LNCAP (cell line): ENCODE results near the gene CC2D2A.

Source experiments
- TF ChIP-seq, protein P1 (sequence below): fragments of 450-650 bp; IDR thresholded peaks from 2 replicates; pipeline ENCODE4 v1.5.1; 2017; ENCODE audit warnings: mild to moderate bottlenecking

CC2D2A gene

GRCh38 chr4:15568821-15569220 is 99.1 kb downstream of the CC2D2A start:
- TF ChIP-seq, protein P1, sequence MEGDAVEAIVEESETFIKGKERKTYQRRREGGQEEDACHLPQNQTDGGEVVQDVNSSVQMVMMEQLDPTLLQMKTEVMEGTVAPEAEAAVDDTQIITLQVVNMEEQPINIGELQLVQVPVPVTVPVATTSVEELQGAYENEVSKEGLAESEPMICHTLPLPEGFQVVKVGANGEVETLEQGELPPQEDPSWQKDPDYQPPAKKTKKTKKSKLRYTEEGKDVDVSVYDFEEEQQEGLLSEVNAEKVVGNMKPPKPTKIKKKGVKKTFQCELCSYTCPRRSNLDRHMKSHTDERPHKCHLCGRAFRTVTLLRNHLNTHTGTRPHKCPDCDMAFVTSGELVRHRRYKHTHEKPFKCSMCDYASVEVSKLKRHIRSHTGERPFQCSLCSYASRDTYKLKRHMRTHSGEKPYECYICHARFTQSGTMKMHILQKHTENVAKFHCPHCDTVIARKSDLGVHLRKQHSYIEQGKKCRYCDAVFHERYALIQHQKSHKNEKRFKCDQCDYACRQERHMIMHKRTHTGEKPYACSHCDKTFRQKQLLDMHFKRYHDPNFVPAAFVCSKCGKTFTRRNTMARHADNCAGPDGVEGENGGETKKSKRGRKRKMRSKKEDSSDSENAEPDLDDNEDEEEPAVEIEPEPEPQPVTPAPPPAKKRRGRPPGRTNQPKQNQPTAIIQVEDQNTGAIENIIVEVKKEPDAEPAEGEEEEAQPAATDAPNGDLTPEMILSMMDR, result no peak

DNA sequence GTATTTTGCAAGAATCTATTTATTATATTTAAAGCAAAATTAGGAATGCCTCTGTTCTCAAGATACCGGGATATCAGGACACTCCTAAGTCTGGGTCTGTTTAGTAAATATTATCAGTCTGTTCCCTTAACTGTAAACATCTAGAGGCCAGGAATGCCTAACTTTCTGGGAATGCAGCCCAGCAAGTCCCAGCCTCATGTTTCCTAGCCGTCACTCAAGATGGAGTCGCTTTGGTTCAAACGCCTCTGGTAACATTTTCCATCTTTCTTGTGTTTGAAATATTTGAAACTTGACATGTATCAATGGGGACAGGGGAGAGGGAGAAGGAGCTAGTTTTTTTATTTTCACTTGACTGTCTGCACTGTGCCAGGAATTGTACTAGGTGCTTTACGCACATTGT is 100.1 kb downstream of the CC2D2A start:
- TF ChIP-seq, protein P1, result no peak

DNA sequence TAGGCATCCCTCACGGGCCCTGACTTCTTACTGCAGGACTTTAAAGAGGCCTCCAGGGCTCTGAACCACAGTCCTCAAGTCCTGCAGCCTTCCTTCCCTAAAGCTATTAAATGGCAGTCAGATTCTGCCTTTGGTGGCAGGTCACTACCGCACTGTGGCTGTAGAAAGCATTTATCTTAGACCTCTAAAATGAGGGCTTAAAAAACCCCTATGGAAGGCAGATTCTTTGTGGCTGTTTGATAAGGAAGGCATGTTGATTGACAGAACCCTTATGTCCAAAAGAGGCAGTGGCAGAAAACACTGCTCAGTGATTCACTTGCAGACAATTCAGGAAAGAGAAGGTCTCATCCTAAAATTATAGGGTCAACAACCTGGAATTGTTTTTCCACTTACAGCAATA is 106.3 kb downstream of the CC2D2A start:
- TF ChIP-seq, protein P1, result no peak

DNA sequence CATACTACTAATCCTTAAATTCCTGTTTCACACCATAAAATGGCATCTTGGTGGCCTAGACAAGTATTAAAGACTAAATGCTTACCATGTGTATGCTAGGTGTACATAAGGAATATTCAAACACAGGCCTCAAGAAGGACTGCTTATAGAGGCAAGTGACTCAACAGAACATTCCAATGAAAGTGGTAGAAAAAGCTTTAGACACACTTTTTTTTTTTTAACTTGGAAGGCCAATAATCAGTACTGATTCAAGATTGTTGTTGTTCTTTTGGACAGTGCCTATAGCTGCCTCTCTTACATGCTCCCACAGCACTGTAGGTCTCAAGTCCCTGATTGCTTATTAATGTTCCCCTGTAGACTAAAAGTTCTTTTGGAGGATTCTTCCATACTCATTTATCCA is 107.8 kb downstream of the CC2D2A start:
- TF ChIP-seq, protein P1, result no peak

GRCh38 chr4:15584785-15585184 is 115.1 kb downstream of the CC2D2A start:
- TF ChIP-seq, protein P1, result no peak

GRCh38 chr4:15585331-15585730 is 115.6 kb downstream of the CC2D2A start:
- TF ChIP-seq, protein P1, result no peak

GRCh38 chr4:15586066-15586465 is 116.4 kb downstream of the CC2D2A start:
- TF ChIP-seq, protein P1, result no peak

DNA sequence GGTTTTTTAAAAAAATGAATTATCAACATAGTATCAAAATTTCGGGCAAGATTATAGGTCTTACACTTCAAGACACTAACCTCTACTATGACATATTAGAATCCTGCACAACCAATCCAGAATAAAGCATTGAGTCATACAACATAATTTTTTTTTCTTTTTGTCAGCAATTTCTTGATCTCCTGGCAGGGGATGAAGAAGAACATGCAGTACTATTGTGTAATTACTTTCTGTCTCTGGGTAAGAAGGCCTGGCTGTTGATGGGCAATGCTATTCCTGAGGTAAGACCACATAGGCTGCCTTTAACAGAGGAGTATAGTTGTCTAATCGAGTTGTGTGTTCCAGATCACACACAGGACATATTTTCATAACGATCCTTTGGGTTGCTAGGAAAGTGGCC is 118.0 kb downstream of the CC2D2A start:
- TF ChIP-seq, protein P1, result no peak
